ENCODE results near the gene ZNF276.
"Not testable (repeated sequence)": the region's sequence is repeated elsewhere in the genome, so short reads cannot be mapped to it uniquely, and the experiment has no call there.

Gene ZNF276

GRCh38 chr16:89783952-89784351, 62.6 kb downstream of the ZNF276 start:
- DNase-seq (ENCODE audit: low read depth) = not testable (repeated sequence)

GRCh38 chr16:89784406-89784805, 63.1 kb downstream of the ZNF276 start:
- no peak for DNase-seq (ENCODE audit: low read depth)

- DNase-seq (ENCODE audit: low read depth) = no peak
These were observed 64.3 kb downstream of the ZNF276 start for GRCh38 chr16:89785523-89786155.

- no peak for DNase-seq (ENCODE audit: low read depth)
These were observed 65.4 kb downstream of the ZNF276 start for GRCh38 chr16:89786474-89787364.

GRCh38 chr16:89787365-89787805, 66.0 kb downstream of the ZNF276 start:
- DNase-seq (ENCODE audit: low read depth) = no peak
